ENCODE data around the gene LDLRAD2. TPM values are rescaled to one million over a fixed set of nuclear protein-coding genes. Genes with fewer than 3 reads are reported as not detected.

LDLRAD2 gene
- total and polyA plus RNA-seq, 10 of the 15 experiments (the other 5 are each of a cell fraction or from before 2014, with no cell fraction given) = 0.04 to 0.23 (median 0.11) TPM; not detected in 7

- no peak for DNase-seq (ENCODE audit: low read depth, low spot score)
- H2AFZ ChIP-seq (ENCODE audit: control insufficient read depth, low read depth, low read length) = no peak overlapping the region
- ChIA-PET SMC1A (ENCODE audit: uncharacterized antibody, unreplicated experiment) (no interaction called here), POLR2A (interaction anchor here (0.6 kb wide), 1 partner anchor 13 kb away, joined by 3 read pairs; no protein-coding TSS in a partner anchor), CTCF (no interaction called here), RAD21 (ENCODE audit: unreplicated experiment) (no interaction called here)
- no peaks in the 10 kb centered on the region for H3K27me3 ChIP-seq (replicated peaks in 1 of 2; ENCODE audit: control insufficient read depth in 2 of 2, insufficient read depth in 2 of 2, low read length in 1 of 2)
- ATAC-seq = no peak
- no peaks in the 10 kb centered on the region for H4K20me1 ChIP-seq (ENCODE audit: control insufficient read depth, insufficient read depth)
- no TSS peak for BruUV-seq (replicated peaks)
- intact Hi-C loops (cut with micrococcal nuclease; ENCODE audit: unreplicated experiment) = no loop called here
- H3K4me1 ChIP-seq (ENCODE audit: control insufficient read depth, insufficient read depth, low read length) = no peaks in the 10 kb centered on the region
- H3K27ac ChIP-seq (ENCODE audit: control insufficient read depth, insufficient read depth) = no peak overlapping the region
- H3K9me3 ChIP-seq (replicated peaks; ENCODE audit: control insufficient read depth, insufficient read depth, low read length) = peaks cover 3% of the 10 kb centered on the region; the same call in 1 of the 3 replicates
- no peaks in the 10 kb centered on the region for H3K79me2 ChIP-seq (ENCODE audit: control insufficient read depth, insufficient read depth, low read length)
- no peak overlapping the region for H3K4me2 ChIP-seq (ENCODE audit: control insufficient read depth, insufficient read depth)
- H3K9ac ChIP-seq (ENCODE audit: control insufficient read depth, insufficient read depth, low read length) = no peak overlapping the region
- TF ChIP-seq ATF7 (IDR thresholded peaks at IDR 0.05; ENCODE audit: low read depth) = no peak
- TF ChIP-seq NFYA (IDR thresholded peaks at IDR 0.05; ENCODE audit: borderline replicate concordance, low read depth, low read length) = no peak
- TF ChIP-seq, protein P1, sequence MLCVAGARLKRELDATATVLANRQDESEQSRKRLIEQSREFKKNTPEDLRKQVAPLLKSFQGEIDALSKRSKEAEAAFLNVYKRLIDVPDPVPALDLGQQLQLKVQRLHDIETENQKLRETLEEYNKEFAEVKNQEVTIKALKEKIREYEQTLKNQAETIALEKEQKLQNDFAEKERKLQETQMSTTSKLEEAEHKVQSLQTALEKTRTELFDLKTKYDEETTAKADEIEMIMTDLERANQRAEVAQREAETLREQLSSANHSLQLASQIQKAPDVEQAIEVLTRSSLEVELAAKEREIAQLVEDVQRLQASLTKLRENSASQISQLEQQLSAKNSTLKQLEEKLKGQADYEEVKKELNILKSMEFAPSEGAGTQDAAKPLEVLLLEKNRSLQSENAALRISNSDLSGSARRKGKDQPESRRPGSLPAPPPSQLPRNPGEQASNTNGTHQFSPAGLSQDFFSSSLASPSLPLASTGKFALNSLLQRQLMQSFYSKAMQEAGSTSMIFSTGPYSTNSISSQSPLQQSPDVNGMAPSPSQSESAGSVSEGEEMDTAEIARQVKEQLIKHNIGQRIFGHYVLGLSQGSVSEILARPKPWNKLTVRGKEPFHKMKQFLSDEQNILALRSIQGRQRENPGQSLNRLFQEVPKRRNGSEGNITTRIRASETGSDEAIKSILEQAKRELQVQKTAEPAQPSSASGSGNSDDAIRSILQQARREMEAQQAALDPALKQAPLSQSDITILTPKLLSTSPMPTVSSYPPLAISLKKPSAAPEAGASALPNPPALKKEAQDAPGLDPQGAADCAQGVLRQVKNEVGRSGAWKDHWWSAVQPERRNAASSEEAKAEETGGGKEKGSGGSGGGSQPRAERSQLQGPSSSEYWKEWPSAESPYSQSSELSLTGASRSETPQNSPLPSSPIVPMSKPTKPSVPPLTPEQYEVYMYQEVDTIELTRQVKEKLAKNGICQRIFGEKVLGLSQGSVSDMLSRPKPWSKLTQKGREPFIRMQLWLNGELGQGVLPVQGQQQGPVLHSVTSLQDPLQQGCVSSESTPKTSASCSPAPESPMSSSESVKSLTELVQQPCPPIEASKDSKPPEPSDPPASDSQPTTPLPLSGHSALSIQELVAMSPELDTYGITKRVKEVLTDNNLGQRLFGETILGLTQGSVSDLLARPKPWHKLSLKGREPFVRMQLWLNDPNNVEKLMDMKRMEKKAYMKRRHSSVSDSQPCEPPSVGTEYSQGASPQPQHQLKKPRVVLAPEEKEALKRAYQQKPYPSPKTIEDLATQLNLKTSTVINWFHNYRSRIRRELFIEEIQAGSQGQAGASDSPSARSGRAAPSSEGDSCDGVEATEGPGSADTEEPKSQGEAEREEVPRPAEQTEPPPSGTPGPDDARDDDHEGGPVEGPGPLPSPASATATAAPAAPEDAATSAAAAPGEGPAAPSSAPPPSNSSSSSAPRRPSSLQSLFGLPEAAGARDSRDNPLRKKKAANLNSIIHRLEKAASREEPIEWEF (IDR thresholded peaks at IDR 0.05; ENCODE audit: insufficient replicate concordance, low read depth, low read length) = no peak
- TF ChIP-seq CHD1 (IDR thresholded peaks at IDR 0.05; ENCODE audit: low read depth, low read length) = no peak
- no peak for TF ChIP-seq HDAC2 (IDR thresholded peaks at IDR 0.05)
- no peak for TF ChIP-seq SPI1 (IDR thresholded peaks at IDR 0.05; ENCODE audit: borderline replicate concordance, insufficient read depth, low read depth, low read length)
- no peak for TF ChIP-seq CBX3 (IDR thresholded peaks at IDR 0.05; ENCODE audit: borderline replicate concordance, low read depth)
- no peak for TF ChIP-seq CEBPB (IDR thresholded peaks at IDR 0.05; ENCODE audit: borderline replicate concordance in 1 of 2, low read depth in 2 of 2, low read length in 2 of 2)
- TF ChIP-seq PKNOX1 (IDR thresholded peaks at IDR 0.05) = no peak
- FAIRE-seq = no peak
- H3K36me3 ChIP-seq (ENCODE audit: control insufficient read depth in 2 of 2, insufficient read depth in 2 of 2, low read length in 1 of 2) = no peaks in the 10 kb centered on the region
- no peak overlapping the region for H3K4me3 ChIP-seq
- 53% methylated on average over 23 of the region's 23 CpGs for WGBS (ENCODE audit: insufficient coverage, insufficient replicate concordance, low lambda C conversion rate, missing lambda C conversion rate)
- in situ Hi-C loops (cut with MboI) = no loop called here
These were observed 26.5 kb downstream of the LDLRAD2 start for GRCh38 chr1:21838359-21839157.

All from GM12878 (cell line).